Liver (tissue), 9 donors: ENCODE data around the gene FANK1. TPM values are rescaled to one million over a fixed set of nuclear protein-coding genes. Genes with fewer than 3 reads are reported as not detected.

Experiments used
- DNase-seq: peaks from one replicate; pipeline ENCODE4 v3.0.0-alpha.2; 2017; ENCODE audit warnings: low spot score
- H3K27ac ChIP-seq, 2 donors: one replicate each; pipeline ENCODE4 v1.7.0; 2013; ENCODE audit warnings: inconsistent platforms in 2 of 2, low read length in 2 of 2, control low read depth in 1 of 2, low read depth in 1 of 2, mild to moderate bottlenecking in 1 of 2
- H3K27me3 ChIP-seq, 4 donors: one replicate each; pipeline versions ENCODE4 v1.6.1 to v1.7.0; 2013; ENCODE audit warnings: low read length in 3 of 4, inconsistent platforms in 1 of 4, mild to moderate bottlenecking in 1 of 4, moderate library complexity in 1 of 4; ENCODE audit not compliant: control insufficient read depth in 4 of 4, insufficient read depth in 4 of 4
- H3K36me3 ChIP-seq, 4 donors: one replicate each; pipeline versions ENCODE4 v1.6.1 to v1.7.0; 2013; ENCODE audit warnings: low read length in 3 of 4, mild to moderate bottlenecking in 3 of 4, low read depth in 1 of 4, moderate library complexity in 1 of 4; ENCODE audit not compliant: control insufficient read depth in 4 of 4, insufficient read depth in 3 of 4
- H3K4me1 ChIP-seq, 4 donors: one replicate each; pipeline versions ENCODE4 v1.6.1 to v1.7.0; 2013; ENCODE audit warnings: low read length in 3 of 4, mild to moderate bottlenecking in 3 of 4, moderate library complexity in 1 of 4; ENCODE audit not compliant: control insufficient read depth in 4 of 4, insufficient read depth in 4 of 4
- H3K4me3 ChIP-seq, 3 donors: one replicate each; pipeline versions ENCODE4 v1.6.1 to v1.7.0; 2013; ENCODE audit warnings: low read length in 3 of 3, control low read depth in 1 of 3, low read depth in 1 of 3, mild to moderate bottlenecking in 1 of 3
- H3K9ac ChIP-seq, 2 donors: one replicate each; pipeline ENCODE4 v1.7.0; 2013; ENCODE audit warnings: low read length in 2 of 2, mild to moderate bottlenecking in 2 of 2, moderate library complexity in 2 of 2, control low read depth in 1 of 2, low read depth in 1 of 2
- H3K9me3 ChIP-seq, 4 donors: one replicate each; pipeline versions ENCODE4 v1.6.1 to v1.7.0; 2013; ENCODE audit warnings: low read length in 3 of 4; ENCODE audit not compliant: control insufficient read depth in 4 of 4
- EGR1 ChIP-seq, 2 donors: IDR thresholded peaks; 2 replicates each; pipeline ENCODE4 v1.6.1; 2016 to 2018; ENCODE audit warnings: antibody characterized with exemption in 2 of 2, low read depth in 2 of 2
- FOXA1 ChIP-seq: IDR thresholded peaks from 2 replicates; pipeline ENCODE4 v1.6.1; 2016; ENCODE audit warnings: antibody characterized with exemption
- FOXA2 ChIP-seq: IDR thresholded peaks from 2 replicates; pipeline ENCODE4 v1.6.1; 2016; ENCODE audit warnings: antibody characterized with exemption
- GABPA ChIP-seq, 2 donors: IDR thresholded peaks in 1 of 2; conservative IDR thresholded peaks in 1 of 2; 2 replicates each; pipeline ENCODE4 v1.6.1; 2016; ENCODE audit warnings: antibody characterized with exemption in 2 of 2, mild to moderate bottlenecking in 1 of 2, moderate library complexity in 1 of 2
- HNF4A ChIP-seq, 2 donors: conservative IDR thresholded peaks; 2 replicates each; pipeline ENCODE4 v1.6.1; 2016; ENCODE audit warnings: antibody characterized with exemption in 2 of 2, mild to moderate bottlenecking in 2 of 2
- HNF4G ChIP-seq: IDR thresholded peaks from 2 replicates; pipeline ENCODE4 v1.6.1; 2016; ENCODE audit warnings: antibody characterized with exemption
- JUND ChIP-seq, 2 donors: IDR thresholded peaks; 2 replicates each; pipeline ENCODE4 v1.6.1; 2016; ENCODE audit warnings: antibody characterized with exemption in 2 of 2
- MAX ChIP-seq: IDR thresholded peaks from 2 replicates; pipeline ENCODE4 v1.6.1; 2016; ENCODE audit warnings: antibody characterized with exemption
- NR2F2 ChIP-seq: IDR thresholded peaks from 2 replicates; pipeline ENCODE4 v1.6.1; 2016; ENCODE audit warnings: antibody characterized with exemption
- RAD21 ChIP-seq, 2 donors: IDR thresholded peaks; 2 replicates each; pipeline ENCODE4 v1.6.1; 2016; ENCODE audit warnings: antibody characterized with exemption in 2 of 2, mild to moderate bottlenecking in 2 of 2
- REST ChIP-seq: IDR thresholded peaks from 2 replicates; pipeline ENCODE4 v1.6.1; 2016; ENCODE audit warnings: antibody characterized with exemption, mild to moderate bottlenecking
- RXRA ChIP-seq, 2 donors: IDR thresholded peaks; 2 replicates each; pipeline ENCODE4 v1.6.1; 2017 to 2018; ENCODE audit warnings: antibody characterized with exemption in 2 of 2, mild to moderate bottlenecking in 1 of 2
- SP1 ChIP-seq: IDR thresholded peaks from 2 replicates; pipeline ENCODE4 v1.6.1; 2018; ENCODE audit warnings: antibody characterized with exemption, mild to moderate bottlenecking
- TAF1 ChIP-seq: conservative IDR thresholded peaks from 2 replicates; pipeline ENCODE4 v1.6.1; 2016; ENCODE audit warnings: antibody characterized with exemption, mild to moderate bottlenecking
- YY1 ChIP-seq: IDR thresholded peaks from 2 replicates; pipeline ENCODE4 v1.6.1; 2016; ENCODE audit warnings: antibody characterized with exemption, mild to moderate bottlenecking
- WGBS: extraction: QIAGEN DNeasy Blood & Tissue Kit; methylation state at CpG from one replicate; pipeline ENCODE4 v1.1.7; 2013; 5-methylcytosine and 5-hydroxymethylcytosine counted together
- polyA plus RNA-seq, 2 donors: library from polyadenylated mRNA; stranded (reverse) in 1 of 2; unstranded in 1 of 2; fragments of 200-250 nt in 1 of 2; fragments of >200 nt in 1 of 2; fragmentation: Nextera tagmentation in 1 of 2; extraction: Ambion mirVana in 1 of 2; gene quantifications; one replicate each; pipeline versions ENCODE4 v1.2.1 to v1.2.3, GENCODE V29; 2013 to 2015
- total RNA-seq, 2 donors: library from RNA; depleted of rRNA; stranded (reverse); fragments of >200 nt; gene quantifications; one replicate each; pipeline ENCODE4 v1.2.3, GENCODE V29; 2014
- TF ChIP-seq, protein P1 (sequence below): IDR thresholded peaks from 2 replicates; pipeline ENCODE4 v1.6.1; 2016; ENCODE audit warnings: antibody characterized with exemption
- TF ChIP-seq, protein P2 (sequence below): IDR thresholded peaks from 2 replicates; pipeline ENCODE4 v1.6.1; 2016; ENCODE audit warnings: antibody characterized with exemption
- TF ChIP-seq, protein P3 (sequence below): fragments of 150-350 bp; IDR thresholded peaks from 2 replicates; pipeline ENCODE4 v1.5.1; 2017; ENCODE audit warnings: improper control_type of control experiment, low read depth, low read length; ENCODE audit not compliant: missing input control
- donor health status: healthy.
- donor health status: healthy.
- donor health status: healthy.
- donor health status: healthy.
- donor health status: healthy.

The FANK1 gene
- total and polyA plus RNA-seq, 4 donors, result 0.28 TPM; not detected in 3

DNA sequence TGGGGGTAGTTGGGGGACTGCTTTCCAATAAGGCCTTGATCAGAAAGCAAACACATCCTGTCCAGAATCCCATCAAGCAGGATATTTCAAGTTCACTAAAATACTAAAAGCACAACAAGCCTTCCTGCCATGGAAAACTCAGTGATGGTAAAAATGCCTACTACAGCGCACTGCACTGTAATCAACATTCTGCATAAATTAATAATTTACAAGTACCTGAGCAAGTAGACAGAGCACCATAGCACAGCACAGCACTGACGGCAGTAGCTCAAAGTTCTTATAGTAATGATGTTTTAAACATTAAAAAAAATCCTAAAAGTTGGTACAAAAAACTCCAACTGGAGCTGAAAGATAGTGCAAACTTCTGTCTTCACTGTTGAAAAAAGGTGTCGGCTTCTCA is 120.5 kb downstream of the FANK1 start:
- Histone ChIP-seq H3K9me3 (no peaks in the 10 kb centered on the region), H3K4me3 (no peak overlapping the region), H3K27me3 (peaks cover 0 to 9% (median 0%) of the 10 kb centered on the region in 4 donors), H3K27ac (no peak overlapping the region), H3K9ac (no peak overlapping the region), H3K4me1 (no peaks in the 10 kb centered on the region), H3K36me3 (no peaks in the 10 kb centered on the region)
- DNase-seq, result no peak
- TF ChIP-seq REST (no peak), TAF1 (no peak), RXRA (IDR thresholded peaks at IDR 0.05) (no peak), JUND (IDR thresholded peaks at IDR 0.05) (no peak), HNF4G (no peak), YY1 (no peak), FOXA1 (no peak), FOXA2 (no peak), GABPA (IDR thresholded peaks at IDR 0.05 in 1 of 2, conservative IDR thresholded peaks at IDR 0.05 in 1 of 2) (no peak), SP1 (no peak), NR2F2 (no peak), EGR1 (IDR thresholded peaks at IDR 0.05; ENCODE audit: low read depth in 2 of 2) (no peak), RAD21 (IDR thresholded peaks at IDR 0.05) (no peak), HNF4A (conservative IDR thresholded peaks at IDR 0.05) (no peak), MAX (no peak)
- TF ChIP-seq, protein P1, sequence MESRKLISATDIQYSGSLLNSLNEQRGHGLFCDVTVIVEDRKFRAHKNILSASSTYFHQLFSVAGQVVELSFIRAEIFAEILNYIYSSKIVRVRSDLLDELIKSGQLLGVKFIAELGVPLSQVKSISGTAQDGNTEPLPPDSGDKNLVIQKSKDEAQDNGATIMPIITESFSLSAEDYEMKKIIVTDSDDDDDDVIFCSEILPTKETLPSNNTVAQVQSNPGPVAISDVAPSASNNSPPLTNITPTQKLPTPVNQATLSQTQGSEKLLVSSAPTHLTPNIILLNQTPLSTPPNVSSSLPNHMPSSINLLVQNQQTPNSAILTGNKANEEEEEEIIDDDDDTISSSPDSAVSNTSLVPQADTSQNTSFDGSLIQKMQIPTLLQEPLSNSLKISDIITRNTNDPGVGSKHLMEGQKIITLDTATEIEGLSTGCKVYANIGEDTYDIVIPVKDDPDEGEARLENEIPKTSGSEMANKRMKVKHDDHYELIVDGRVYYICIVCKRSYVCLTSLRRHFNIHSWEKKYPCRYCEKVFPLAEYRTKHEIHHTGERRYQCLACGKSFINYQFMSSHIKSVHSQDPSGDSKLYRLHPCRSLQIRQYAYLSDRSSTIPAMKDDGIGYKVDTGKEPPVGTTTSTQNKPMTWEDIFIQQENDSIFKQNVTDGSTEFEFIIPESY, result no peak
- TF ChIP-seq, protein P2, sequence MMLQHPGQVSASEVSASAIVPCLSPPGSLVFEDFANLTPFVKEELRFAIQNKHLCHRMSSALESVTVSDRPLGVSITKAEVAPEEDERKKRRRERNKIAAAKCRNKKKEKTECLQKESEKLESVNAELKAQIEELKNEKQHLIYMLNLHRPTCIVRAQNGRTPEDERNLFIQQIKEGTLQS, result no peak
- TF ChIP-seq, protein P3, sequence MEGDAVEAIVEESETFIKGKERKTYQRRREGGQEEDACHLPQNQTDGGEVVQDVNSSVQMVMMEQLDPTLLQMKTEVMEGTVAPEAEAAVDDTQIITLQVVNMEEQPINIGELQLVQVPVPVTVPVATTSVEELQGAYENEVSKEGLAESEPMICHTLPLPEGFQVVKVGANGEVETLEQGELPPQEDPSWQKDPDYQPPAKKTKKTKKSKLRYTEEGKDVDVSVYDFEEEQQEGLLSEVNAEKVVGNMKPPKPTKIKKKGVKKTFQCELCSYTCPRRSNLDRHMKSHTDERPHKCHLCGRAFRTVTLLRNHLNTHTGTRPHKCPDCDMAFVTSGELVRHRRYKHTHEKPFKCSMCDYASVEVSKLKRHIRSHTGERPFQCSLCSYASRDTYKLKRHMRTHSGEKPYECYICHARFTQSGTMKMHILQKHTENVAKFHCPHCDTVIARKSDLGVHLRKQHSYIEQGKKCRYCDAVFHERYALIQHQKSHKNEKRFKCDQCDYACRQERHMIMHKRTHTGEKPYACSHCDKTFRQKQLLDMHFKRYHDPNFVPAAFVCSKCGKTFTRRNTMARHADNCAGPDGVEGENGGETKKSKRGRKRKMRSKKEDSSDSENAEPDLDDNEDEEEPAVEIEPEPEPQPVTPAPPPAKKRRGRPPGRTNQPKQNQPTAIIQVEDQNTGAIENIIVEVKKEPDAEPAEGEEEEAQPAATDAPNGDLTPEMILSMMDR, result no peak
- WGBS, result 81% methylated on average over 3 of the region's 3 CpGs
